Activated CD4-positive, alpha-beta T cell treated with anti-CD3 and anti-CD28 coated beads, Interleukin-2, amount 10 ng/mL, durations not matched to agents 24 days and 14 days (primary cell): ENCODE data around the gene CEP295NL. TPM values are rescaled to one million over a fixed set of nuclear protein-coding genes. Genes with fewer than 3 reads are reported as not detected.
A peak's percentile ranks its signal among the peaks of the same experiment; 100 is the strongest.

ENCODE experiments used
- DNase-seq: peaks from one replicate; pipeline ENCODE4 v3.0.0; 2022
- H3K27ac Mint-ChIP-seq: one replicate; pipeline ENCODE4 v1.8.0; 2022; ENCODE audit warnings: mild to moderate bottlenecking, mixed read lengths
- H3K27me3 Mint-ChIP-seq: one replicate; pipeline ENCODE4 v1.8.0; 2022; ENCODE audit warnings: mixed read lengths
- H3K36me3 Mint-ChIP-seq: one replicate; pipeline ENCODE4 v1.8.0; 2022; ENCODE audit warnings: low read depth, mild to moderate bottlenecking, mixed read lengths
- H3K4me1 Mint-ChIP-seq: one replicate; pipeline ENCODE4 v1.8.0; 2021; ENCODE audit warnings: mixed read lengths
- H3K4me3 Mint-ChIP-seq: one replicate; pipeline ENCODE4 v1.8.0; 2022; ENCODE audit warnings: mild to moderate bottlenecking, moderate library complexity, mixed read lengths
- H3K9me3 Mint-ChIP-seq: one replicate; pipeline ENCODE4 v1.8.0; 2021; ENCODE audit warnings: mixed read lengths
- intact Hi-C: fragments of 100-400 bp; cut with micrococcal nuclease; formaldehyde crosslinking; loops from one replicate; pipeline ENCODE4 v1.15.1; 2023
- total RNA-seq: library from RNA; stranded (reverse); gene quantifications from 2 replicates; pipeline ENCODE4 v1.2.3, GENCODE V29; 2022

CEP295NL gene
- total RNA-seq, 1 donor from 2014 or later: 0.56 TPM

DNA sequence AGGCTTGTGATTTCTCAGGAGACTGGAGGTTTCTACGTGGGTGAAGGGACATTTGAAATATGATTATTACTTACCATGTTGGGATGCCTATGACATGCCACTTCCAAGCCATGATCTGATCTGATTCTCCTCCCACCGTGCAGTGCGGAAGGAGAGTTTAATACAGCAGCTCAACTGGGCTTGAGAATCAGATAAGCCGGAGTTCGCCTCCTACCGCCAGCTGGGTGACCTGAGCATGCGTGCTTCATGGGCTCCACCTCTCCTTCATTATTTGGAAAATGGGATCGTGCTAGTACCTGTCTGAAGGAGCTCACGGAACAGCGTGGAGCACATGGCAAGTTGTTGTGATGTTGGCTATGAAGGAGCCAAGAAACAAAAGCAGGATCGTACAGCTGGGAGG is 34.6 kb upstream of the CEP295NL start:
- Mint-ChIP-seq H3K4me1 (peaks cover 7% of the 10 kb centered on the region), H3K27me3 (peaks cover 3% of the 10 kb centered on the region), H3K36me3 (no peaks in the 10 kb centered on the region), H3K9me3 (no peaks in the 10 kb centered on the region), H3K4me3 (no peak overlapping the region), H3K27ac (no peak overlapping the region)
- DNase-seq: no peak
- intact Hi-C loops: no loop called here

DNA sequence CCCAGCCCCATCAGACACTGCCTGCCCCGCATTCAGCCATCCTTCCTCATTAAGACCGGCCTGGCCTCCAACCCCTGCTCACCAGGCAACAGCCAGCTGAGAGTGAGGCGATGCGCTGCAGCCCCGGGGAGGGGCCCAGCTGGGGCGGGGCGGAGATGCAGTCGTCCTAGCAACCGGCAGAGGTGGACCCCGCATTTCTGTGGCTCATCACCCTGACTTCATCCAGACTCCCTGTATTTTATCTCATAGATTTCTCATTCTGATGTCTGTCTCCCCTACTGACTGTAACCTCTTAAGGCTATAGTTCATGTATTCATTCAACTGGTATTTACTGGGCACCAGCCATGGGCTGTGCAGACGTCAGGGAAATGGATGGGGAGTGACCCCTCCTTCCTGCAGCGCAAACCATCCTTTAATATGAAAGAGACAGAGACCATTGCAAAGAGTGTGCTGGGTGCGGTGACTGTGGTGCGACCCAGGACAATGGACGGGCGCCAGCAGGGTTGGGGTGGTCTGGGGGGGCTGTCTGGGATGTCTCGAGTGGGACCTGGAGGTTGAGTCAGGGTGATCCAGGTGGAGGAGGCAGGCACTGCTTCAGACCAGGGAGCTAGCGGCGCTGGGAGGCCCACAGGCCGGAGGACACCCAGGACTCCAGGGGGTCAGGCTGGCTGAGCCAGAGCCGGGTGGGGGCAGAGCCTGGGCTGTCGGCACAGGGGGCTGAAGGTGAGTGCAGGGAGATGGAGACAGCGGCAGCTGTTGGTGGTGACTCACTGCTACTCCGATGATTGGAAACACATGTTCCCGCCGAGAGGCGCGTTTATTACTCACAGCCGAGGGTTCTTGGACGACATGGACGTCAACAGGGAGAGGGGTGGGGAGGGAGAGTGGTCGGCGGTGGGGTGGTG is 32.7 kb upstream of the CEP295NL start:
- intact Hi-C loops: no loop called here
- Mint-ChIP-seq H3K27me3 (peaks cover 3% of the 10 kb centered on the region), H3K4me1 (peaks cover 7% of the 10 kb centered on the region), H3K27ac (no peak overlapping the region), H3K4me3 (no peak overlapping the region), H3K9me3 (no peaks in the 10 kb centered on the region), H3K36me3 (no peaks in the 10 kb centered on the region)
- DNase-seq: no peak

DNA sequence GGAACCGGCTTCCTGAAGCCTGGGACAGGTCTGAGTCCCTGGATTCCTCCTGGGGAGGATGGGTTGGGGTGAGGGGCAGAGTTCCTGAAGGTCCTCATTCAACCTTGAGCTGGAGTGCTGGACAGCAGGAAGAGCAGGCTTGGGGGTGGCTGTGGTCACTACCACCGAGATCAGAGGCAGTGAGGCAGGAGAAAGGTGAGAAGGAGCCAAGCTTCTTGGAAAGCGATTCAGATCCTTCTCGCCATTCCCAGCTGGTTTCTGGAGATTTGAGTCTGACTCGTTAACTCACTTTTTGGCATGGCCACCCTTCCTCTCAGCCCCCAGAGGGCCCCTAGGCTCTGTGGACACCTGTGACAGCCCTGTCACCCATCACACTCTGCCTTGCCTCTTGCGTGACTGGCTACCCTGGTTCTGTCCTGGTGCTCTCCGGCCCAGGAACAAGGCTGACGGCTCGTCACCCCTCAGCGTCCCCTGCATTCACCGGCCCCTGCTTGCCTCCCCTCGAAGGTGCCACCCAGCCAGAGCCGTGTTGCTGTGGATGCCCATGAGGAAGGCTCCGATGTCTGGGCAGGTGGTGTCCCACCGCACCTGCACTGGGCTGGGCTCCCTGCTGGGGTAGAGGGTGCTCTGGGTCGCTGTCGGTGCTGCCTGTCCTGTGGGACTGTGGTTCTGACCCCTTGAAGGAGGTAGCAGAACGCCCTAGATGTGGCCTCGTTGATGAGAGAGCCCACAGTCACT is 31.8 kb upstream of the CEP295NL start:
- Mint-ChIP-seq H3K27me3 (peaks cover 3% of the 10 kb centered on the region), H3K9me3 (no peaks in the 10 kb centered on the region), H3K4me3 (no peak overlapping the region), H3K27ac (no peak overlapping the region), H3K4me1 (peaks cover 7% of the 10 kb centered on the region), H3K36me3 (no peaks in the 10 kb centered on the region)
- intact Hi-C loops: no loop called here
- DNase-seq: no peak

- H3K4me3 Mint-ChIP-seq: no peak overlapping the region
- H3K27ac Mint-ChIP-seq: peak overlapping the region; percentile 53
- peaks cover 7% of the 10 kb centered on the region for H3K4me1 Mint-ChIP-seq
- DNase-seq: no peak
- H3K36me3 Mint-ChIP-seq: no peaks in the 10 kb centered on the region
- intact Hi-C loops: no loop called here
- peaks cover 4% of the 10 kb centered on the region for H3K27me3 Mint-ChIP-seq
- no peaks in the 10 kb centered on the region for H3K9me3 Mint-ChIP-seq
Measured at GRCh38 chr17:78933959-78934568, 31.1 kb upstream of the CEP295NL start.

DNA sequence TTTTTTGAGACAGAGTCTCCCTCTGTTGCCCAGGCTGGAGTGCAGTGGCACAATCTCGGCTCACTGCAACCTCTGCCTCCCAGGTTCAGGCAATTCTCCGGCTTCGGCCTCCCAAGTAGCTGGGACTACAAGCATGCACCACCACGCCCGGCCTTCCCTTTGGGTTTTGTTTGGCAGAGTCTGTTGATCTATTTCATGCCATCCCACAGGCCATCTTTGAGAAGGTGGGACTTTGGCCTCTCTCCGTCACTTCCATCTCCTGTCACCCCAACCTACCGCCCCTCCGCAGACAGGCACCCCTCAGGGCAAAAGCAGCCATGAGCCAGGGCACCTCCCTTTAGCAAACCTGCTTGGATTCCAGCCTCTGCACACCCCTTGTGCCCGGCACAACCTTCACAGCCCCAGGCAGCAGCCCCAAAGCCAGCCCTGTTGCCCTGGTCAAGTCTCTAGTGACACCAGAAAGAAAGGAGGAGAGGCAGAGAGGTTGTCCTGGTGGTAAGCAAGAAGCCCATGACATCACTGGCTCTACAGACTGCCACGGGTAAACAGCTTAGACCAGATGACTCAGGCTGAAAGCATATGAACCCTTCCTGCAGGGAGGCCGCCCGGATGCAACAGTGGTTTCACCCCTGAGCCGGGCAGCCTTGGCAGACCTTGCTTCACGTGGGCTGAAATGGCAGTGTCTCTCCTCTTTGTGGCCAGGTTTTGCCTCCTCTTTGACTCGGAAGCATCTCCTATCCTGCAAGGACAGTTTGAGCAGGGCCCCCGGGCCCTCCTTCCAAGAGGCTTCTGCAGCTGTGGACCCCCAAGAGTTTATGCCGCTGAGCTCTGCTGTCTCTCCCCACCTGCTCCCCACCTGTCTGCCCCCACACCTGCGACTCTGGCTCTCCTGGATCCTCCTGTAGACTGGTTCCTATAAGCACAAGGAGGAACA is 30.3 kb upstream of the CEP295NL start:
- intact Hi-C loops: no loop called here
- Mint-ChIP-seq H3K4me3 (peak overlapping the region; percentile 22), H3K9me3 (no peaks in the 10 kb centered on the region), H3K27ac (peak overlapping the region; percentile 64), H3K36me3 (no peaks in the 10 kb centered on the region), H3K27me3 (peaks cover 7% of the 10 kb centered on the region), H3K4me1 (peaks cover 7% of the 10 kb centered on the region)
- peak; percentile 80 for DNase-seq

GRCh38 chr17:78929908-78930775 is 27.1 kb upstream of the CEP295NL start:
- no peaks in the 10 kb centered on the region for H3K9me3 Mint-ChIP-seq
- intact Hi-C loops: no loop called here
- no peak overlapping the region for H3K27ac Mint-ChIP-seq
- no peak for DNase-seq
- H3K4me1 Mint-ChIP-seq: peaks cover 7% of the 10 kb centered on the region
- H3K27me3 Mint-ChIP-seq: peaks cover 20% of the 10 kb centered on the region
- H3K4me3 Mint-ChIP-seq: no peak overlapping the region
- H3K36me3 Mint-ChIP-seq: no peaks in the 10 kb centered on the region

- DNase-seq: no peak
- H3K4me3 Mint-ChIP-seq: no peak overlapping the region
- intact Hi-C loops: loop anchor here (2.0 kb wide), 1 partner anchor 59 kb away; no protein-coding TSS in a partner anchor
- H3K27me3 Mint-ChIP-seq: peaks cover 28% of the 10 kb centered on the region
- no peak overlapping the region for H3K27ac Mint-ChIP-seq
- H3K9me3 Mint-ChIP-seq: no peaks in the 10 kb centered on the region
- H3K4me1 Mint-ChIP-seq: peaks cover 8% of the 10 kb centered on the region
- H3K36me3 Mint-ChIP-seq: no peaks in the 10 kb centered on the region
Measured at GRCh38 chr17:78925662-78926555, 22.9 kb upstream of the CEP295NL start.

DNA sequence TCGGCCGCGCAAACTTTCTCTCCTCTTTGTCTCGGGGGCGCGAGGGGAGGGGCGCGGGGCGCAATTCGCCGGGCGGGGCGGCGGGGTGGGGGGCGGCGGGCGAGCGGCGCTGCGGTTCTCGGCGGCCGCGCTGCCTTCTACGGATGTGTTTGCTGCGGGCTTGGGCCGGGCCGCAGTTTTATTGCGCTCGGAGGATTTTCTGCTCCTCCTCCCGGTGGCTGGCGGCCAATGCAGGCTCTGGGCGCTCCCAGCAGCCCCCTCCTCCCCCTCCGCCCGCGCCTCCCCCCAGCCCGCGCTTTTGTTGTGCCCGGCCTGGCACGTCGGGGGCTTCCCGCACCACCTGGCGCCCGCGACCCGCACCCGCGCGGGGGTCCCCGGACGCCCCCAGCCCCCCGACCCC is 22.2 kb upstream of the CEP295NL start, which contains the start of gene TIMP2:
TSS of gene TIMP2 (minus strand) at position 154 of the 400 bp plus-strand sequence. CDS start 299 bp downstream, outside the sequence.
- Mint-ChIP-seq H3K4me3 (peak within 1 kb of the TSS; percentile 70), H3K4me1 (peaks cover 8% of the 10 kb centered on the region), H3K9me3 (no peaks in the 10 kb centered on the region), H3K36me3 (no peaks in the 10 kb centered on the region), H3K27me3 (peaks cover 28% of the 10 kb centered on the region), H3K27ac (no peak within 1 kb of the TSS)
- intact Hi-C loops: loop anchor here (2.0 kb wide), 1 partner anchor 58 kb away; no protein-coding TSS in a partner anchor
- DNase-seq: peak; percentile 90

- Mint-ChIP-seq H3K27ac (no peak overlapping the region), H3K4me3 (peak overlapping the region; percentile 70), H3K27me3 (peaks cover 28% of the 10 kb centered on the region), H3K9me3 (no peaks in the 10 kb centered on the region), H3K4me1 (peaks cover 8% of the 10 kb centered on the region), H3K36me3 (no peaks in the 10 kb centered on the region)
- DNase-seq: peak; percentile 60
- intact Hi-C loops: loop anchor here (2.0 kb wide), 1 partner anchor 58 kb away; no protein-coding TSS in a partner anchor
Measured at GRCh38 chr17:78924481-78925151, 21.6 kb upstream of the CEP295NL start.

- no peaks in the 10 kb centered on the region for H3K36me3 Mint-ChIP-seq
- H3K27ac Mint-ChIP-seq: no peak overlapping the region
- intact Hi-C loops: loop anchor here (2.0 kb wide), 1 partner anchor 57 kb away; no protein-coding TSS in a partner anchor
Measured at GRCh38 chr17:78923660-78924453, 20.9 kb upstream of the CEP295NL start.

More at GRCh38 chr17:78923660-78924453, 20.9 kb upstream of the CEP295NL start:
- peaks cover 27% of the 10 kb centered on the region for H3K27me3 Mint-ChIP-seq
- peak; percentile 90 for DNase-seq
- no peaks in the 10 kb centered on the region for H3K9me3 Mint-ChIP-seq
- peaks cover 8% of the 10 kb centered on the region for H3K4me1 Mint-ChIP-seq
- peak overlapping the region; percentile 70 for H3K4me3 Mint-ChIP-seq
